GM12864 (cell line): ENCODE results near the gene KNCN.

Experiments
- DNase-seq: peaks from one replicate; pipeline ENCODE4 v3.0.0-alpha.2; 2011; ENCODE audit warnings: low read depth
- H3K4me3 ChIP-seq: 2 replicates; pipeline ENCODE4 v1.5.1; 2011; ENCODE audit warnings: mild to moderate bottlenecking, low read depth, low read length, control low read depth
- CTCF ChIP-seq: IDR thresholded peaks from 2 replicates; pipeline ENCODE4 v1.5.1; 2011; ENCODE audit warnings: low read depth, mild to moderate bottlenecking, moderate library complexity, low read length, control low read depth, inconsistent platforms; ENCODE audit errors: missing control alignments

Gene KNCN

GRCh38 chr1:46580140-46580903 is 28.9 kb upstream of the KNCN start:
- no peak overlapping the region for H3K4me3 ChIP-seq
- TF ChIP-seq CTCF = no peak
- no peak for DNase-seq

- no peak overlapping the region for H3K4me3 ChIP-seq
- DNase-seq = no peak
- no peak for TF ChIP-seq CTCF
These were observed 26.2 kb upstream of the KNCN start for GRCh38 chr1:46577671-46578070.

- TF ChIP-seq CTCF = no peak
- no peak overlapping the region for H3K4me3 ChIP-seq
- no peak for DNase-seq
These were observed 25.1 kb upstream of the KNCN start for GRCh38 chr1:46576596-46576995.

GRCh38 chr1:46575778-46576177 is 24.3 kb upstream of the KNCN start:
- TF ChIP-seq CTCF = no peak
- no peak for DNase-seq

GRCh38 chr1:46575300-46575699 is 23.9 kb upstream of the KNCN start:
- TF ChIP-seq CTCF = no peak
- DNase-seq = no peak
- H3K4me3 ChIP-seq = no peak overlapping the region

More at GRCh38 chr1:46575778-46576177, 24.3 kb upstream of the KNCN start:
- H3K4me3 ChIP-seq = no peak overlapping the region

- no peak overlapping the region for H3K4me3 ChIP-seq
- no peak for DNase-seq
- no peak for TF ChIP-seq CTCF
These were observed 20.3 kb upstream of the KNCN start for GRCh38 chr1:46571691-46572225.
